ENCODE measurements around the gene ITGB1. TPM values are rescaled to one million over a fixed set of nuclear protein-coding genes. Genes with fewer than 3 reads are reported as not detected.
"Not testable (repeated sequence)": the region's sequence is repeated elsewhere in the genome, so short reads cannot be mapped to it uniquely, and the experiment has no call there.

ITGB1 gene
- total RNA-seq, 4 donors from 2014 or later, result 159 to 216 (median 209) TPM

- 52 to 60% methylated on average over 6 of the region's 6 CpGs for WGBS, 2 donors
- TF ChIP-seq CTCF (IDR thresholded peaks at IDR 0.05), result no peak
- TF ChIP-seq POLR2A (IDR thresholded peaks at IDR 0.05), result no peak
- DNase-seq (ENCODE audit: low spot score in 2 of 2), result no peak
- H3K4me3 ChIP-seq (ENCODE audit: low read depth, poor library complexity, severe bottlenecking), result no peak overlapping the region
- intact Hi-C loops (cut with DNase I; ENCODE audit: low total_unique reads), result no loop called here
These were observed 28.4 kb downstream of the ITGB1 start for GRCh38 chr10:32929634-32930033.

- WGBS, 2 donors, result 96 to 97% methylated on average over 3 of the region's 3 CpGs
- no peak overlapping the region for H3K4me3 ChIP-seq (ENCODE audit: low read depth, poor library complexity, severe bottlenecking)
- TF ChIP-seq POLR2A (IDR thresholded peaks at IDR 0.05) (no peak), CTCF (IDR thresholded peaks at IDR 0.05) (no peak)
- intact Hi-C loops (cut with DNase I; ENCODE audit: low total_unique reads), result no loop called here
- DNase-seq (ENCODE audit: low spot score in 2 of 2), result no peak
These were observed 30.3 kb downstream of the ITGB1 start for GRCh38 chr10:32927750-32928149.

- no peak for DNase-seq (ENCODE audit: low spot score in 2 of 2)
- H3K4me3 ChIP-seq (ENCODE audit: low read depth, poor library complexity, severe bottlenecking), result no peak overlapping the region
- intact Hi-C loops (cut with DNase I; ENCODE audit: low total_unique reads), result no loop called here
- TF ChIP-seq CTCF (IDR thresholded peaks at IDR 0.05) (no peak), POLR2A (IDR thresholded peaks at IDR 0.05) (no peak)
- 79 to 87% methylated on average over 2 of the region's 2 CpGs for WGBS, 2 donors
These were observed 34.2 kb downstream of the ITGB1 start for GRCh38 chr10:32923849-32924248.

GRCh38 chr10:32923134-32923533, 34.9 kb downstream of the ITGB1 start:
- DNase-seq (ENCODE audit: low spot score in 2 of 2), result no peak
- TF ChIP-seq POLR2A (IDR thresholded peaks at IDR 0.05) (no peak), CTCF (IDR thresholded peaks at IDR 0.05) (no peak)
- intact Hi-C loops (cut with DNase I; ENCODE audit: low total_unique reads), result no loop called here
- no peak overlapping the region for H3K4me3 ChIP-seq (ENCODE audit: low read depth, poor library complexity, severe bottlenecking)
- WGBS, 2 donors, result 74 to 82% methylated on average over 2 of the region's 2 CpGs

- intact Hi-C loops (cut with DNase I; ENCODE audit: low total_unique reads), result no loop called here
- no peak overlapping the region for H3K4me3 ChIP-seq (ENCODE audit: low read depth, poor library complexity, severe bottlenecking)
- DNase-seq (ENCODE audit: low spot score in 2 of 2), result no peak
- TF ChIP-seq CTCF (IDR thresholded peaks at IDR 0.05), result no peak
- TF ChIP-seq POLR2A (IDR thresholded peaks at IDR 0.05), result no peak
- 77 to 89% methylated on average over 2 of the region's 2 CpGs for WGBS, 2 donors
These were observed 35.9 kb downstream of the ITGB1 start for GRCh38 chr10:32922170-32922569.

GRCh38 chr10:32917817-32918216, 40.2 kb downstream of the ITGB1 start:
- DNase-seq (ENCODE audit: low spot score in 2 of 2); intact Hi-C loops (cut with DNase I; ENCODE audit: low total_unique reads); H3K4me3 ChIP-seq (ENCODE audit: low read depth, poor library complexity, severe bottlenecking): not testable (repeated sequence)
- WGBS, 2 donors, result 96 to 99% methylated on average over 5 of the region's 5 CpGs

All from lower leg skin (tissue), 4 donors.